IPS-NIHi7 (cell line): Measurements from ENCODE around the gene IMP3.
"Not testable (repeated sequence)": the region's sequence is repeated elsewhere in the genome, so short reads cannot be mapped to it uniquely, and the experiment has no call there.

Source experiments
- DNase-seq: peaks from one replicate; pipeline ENCODE4 v3.0.0; 2012; ENCODE audit warnings: mixed read lengths; ENCODE audit errors: extremely low spot score

IMP3 gene, protein sequence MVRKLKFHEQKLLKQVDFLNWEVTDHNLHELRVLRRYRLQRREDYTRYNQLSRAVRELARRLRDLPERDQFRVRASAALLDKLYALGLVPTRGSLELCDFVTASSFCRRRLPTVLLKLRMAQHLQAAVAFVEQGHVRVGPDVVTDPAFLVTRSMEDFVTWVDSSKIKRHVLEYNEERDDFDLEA

DNA sequence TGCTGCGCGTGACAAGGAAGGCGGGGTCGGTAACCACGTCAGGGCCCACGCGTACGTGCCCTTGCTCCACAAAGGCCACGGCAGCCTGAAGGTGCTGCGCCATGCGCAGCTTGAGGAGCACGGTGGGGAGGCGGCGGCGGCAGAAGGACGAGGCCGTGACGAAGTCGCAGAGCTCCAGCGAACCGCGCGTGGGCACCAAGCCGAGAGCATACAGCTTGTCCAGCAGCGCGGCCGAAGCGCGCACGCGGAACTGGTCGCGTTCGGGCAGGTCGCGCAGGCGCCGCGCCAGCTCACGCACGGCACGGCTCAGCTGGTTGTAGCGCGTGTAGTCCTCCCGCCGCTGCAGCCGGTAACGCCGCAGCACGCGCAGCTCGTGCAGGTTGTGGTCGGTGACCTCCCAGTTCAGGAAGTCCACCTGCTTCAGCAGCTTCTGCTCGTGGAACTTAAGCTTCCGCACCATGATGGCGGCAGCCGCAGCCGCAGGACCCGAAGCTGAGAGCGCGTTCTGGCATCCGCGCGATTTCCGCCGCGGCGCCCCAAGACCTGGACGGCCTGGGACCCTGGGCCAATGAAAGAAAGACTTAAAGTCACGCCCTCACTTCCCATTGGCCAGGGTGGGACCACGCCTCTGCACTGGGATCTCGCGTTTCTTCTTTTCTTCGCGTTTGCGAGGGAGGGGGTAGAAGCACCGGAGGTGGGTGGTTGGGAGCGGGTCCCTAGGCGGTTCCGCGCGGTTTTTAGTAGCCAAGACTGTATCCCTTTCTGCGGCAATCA is at the start of gene IMP3:
TSS of gene IMP3 (minus strand) at position 516 of the 774 bp plus-strand sequence. CDS start at position 460, 56 bp downstream.
- DNase-seq = peak; percentile 97

DNA sequence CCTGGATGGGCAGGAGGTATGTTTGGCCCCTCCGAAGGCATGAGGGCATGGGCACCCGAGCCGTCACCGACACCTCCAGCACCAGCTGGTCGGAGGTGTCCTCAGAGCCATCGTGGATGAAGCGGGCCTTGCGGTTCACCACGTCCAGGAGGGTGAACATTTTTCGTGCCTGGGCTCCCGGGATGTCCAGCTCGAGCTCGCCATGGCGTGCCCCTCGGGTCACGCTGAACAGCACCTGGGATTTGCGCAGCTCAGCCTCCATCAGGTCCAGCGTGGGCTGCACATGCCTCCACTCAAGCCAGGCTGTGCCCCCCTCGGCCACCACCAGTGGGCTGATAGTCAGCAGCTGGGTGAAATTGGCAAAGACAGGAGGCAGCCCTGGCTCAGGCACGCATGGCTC is 49.4 kb upstream of the IMP3 start:
- not testable (repeated sequence) for DNase-seq

GRCh38 chr15:75688831-75689230 is 48.8 kb upstream of the IMP3 start:
- no peak for DNase-seq

DNA sequence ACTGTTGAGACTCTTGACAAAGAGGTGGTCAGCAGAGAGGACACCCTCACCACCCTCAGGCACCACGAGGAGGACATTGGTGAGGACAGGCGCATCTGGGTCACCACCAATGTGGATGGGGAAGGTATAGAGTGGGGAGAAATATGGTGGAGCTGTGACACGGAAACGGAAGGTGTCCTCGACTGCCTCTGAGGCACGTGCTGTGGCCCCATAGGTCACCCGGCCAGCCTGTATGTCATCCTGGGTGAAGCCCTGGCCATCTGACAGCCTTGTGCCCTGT is 48.2 kb upstream of the IMP3 start:
- DNase-seq = no peak

DNA sequence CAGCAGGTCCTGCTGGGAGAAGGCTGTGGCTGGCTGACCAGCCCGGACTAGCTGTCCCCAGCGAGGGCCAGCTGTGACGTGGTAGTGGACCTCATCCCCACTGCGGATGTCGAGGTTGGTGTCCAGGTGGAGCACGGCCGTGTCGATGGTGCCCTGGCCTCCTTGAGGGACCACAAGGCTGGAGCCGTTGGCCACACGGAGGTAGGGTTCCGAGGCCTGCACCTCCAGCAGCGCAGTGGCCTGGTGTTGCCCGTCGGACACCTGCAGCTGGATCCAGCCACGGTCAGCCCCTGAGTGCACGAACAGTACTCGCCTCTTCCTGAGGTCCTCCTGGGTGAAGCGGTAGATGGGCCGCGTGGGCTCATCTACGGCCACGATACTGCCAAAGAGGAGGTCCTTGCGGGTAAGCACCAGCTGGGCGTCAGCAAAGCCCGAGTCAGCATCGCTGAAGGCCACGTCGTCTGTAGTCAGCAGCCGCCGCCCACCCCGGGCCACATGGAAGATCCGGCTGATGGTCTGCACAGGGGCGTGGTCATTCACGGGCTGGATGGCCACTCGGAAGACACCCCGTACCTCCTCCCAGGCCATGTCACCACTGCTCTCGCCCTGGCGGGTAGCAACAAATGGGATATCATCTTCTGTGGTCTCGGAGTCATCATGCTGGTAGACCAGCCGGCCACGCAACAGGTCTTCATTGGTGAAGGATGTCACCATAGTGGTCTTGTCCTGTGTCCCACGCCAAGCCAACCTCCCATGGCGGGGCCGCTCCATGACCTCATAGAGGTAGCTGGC is 47.7 kb upstream of the IMP3 start:
- DNase-seq = no peak

GRCh38 chr15:75686212-75686642 is 46.2 kb upstream of the IMP3 start:
- peak; percentile 65 for DNase-seq

DNA sequence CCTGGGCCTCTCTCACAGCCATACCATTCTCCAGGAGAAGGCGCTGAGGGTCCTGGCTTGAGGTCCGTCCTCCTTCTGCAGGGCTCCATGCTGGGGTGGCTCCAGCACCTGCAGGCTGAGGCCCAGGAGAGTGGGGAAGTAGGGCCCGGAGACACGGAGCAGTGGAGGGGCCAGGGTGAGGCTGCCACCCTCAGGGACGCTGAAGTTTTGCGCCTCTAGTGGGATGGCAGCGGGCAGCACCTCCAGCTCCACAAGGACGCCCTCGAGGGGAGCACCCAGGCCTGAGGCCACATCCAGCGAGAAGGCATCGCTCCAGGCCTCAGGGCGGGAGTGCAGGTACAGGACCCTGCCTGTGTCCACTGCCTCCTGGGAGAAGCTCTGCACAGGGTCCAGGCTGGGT is 45.2 kb upstream of the IMP3 start:
- no peak for DNase-seq

- DNase-seq = no peak
These were observed 44.6 kb upstream of the IMP3 start for GRCh38 chr15:75684648-75685047.

- DNase-seq = peak; percentile 92
These were observed 43.8 kb upstream of the IMP3 start for GRCh38 chr15:75683646-75684312.

- no peak for DNase-seq
These were observed 42.4 kb upstream of the IMP3 start for GRCh38 chr15:75682181-75683135.

GRCh38 chr15:75680007-75680789 is 40.2 kb upstream of the IMP3 start:
- DNase-seq = peak; percentile 53

GRCh38 chr15:75678324-75678690 is 38.3 kb upstream of the IMP3 start:
- DNase-seq = not testable (repeated sequence)

GRCh38 chr15:75677465-75678323 is 37.7 kb upstream of the IMP3 start:
- no peak for DNase-seq

DNA sequence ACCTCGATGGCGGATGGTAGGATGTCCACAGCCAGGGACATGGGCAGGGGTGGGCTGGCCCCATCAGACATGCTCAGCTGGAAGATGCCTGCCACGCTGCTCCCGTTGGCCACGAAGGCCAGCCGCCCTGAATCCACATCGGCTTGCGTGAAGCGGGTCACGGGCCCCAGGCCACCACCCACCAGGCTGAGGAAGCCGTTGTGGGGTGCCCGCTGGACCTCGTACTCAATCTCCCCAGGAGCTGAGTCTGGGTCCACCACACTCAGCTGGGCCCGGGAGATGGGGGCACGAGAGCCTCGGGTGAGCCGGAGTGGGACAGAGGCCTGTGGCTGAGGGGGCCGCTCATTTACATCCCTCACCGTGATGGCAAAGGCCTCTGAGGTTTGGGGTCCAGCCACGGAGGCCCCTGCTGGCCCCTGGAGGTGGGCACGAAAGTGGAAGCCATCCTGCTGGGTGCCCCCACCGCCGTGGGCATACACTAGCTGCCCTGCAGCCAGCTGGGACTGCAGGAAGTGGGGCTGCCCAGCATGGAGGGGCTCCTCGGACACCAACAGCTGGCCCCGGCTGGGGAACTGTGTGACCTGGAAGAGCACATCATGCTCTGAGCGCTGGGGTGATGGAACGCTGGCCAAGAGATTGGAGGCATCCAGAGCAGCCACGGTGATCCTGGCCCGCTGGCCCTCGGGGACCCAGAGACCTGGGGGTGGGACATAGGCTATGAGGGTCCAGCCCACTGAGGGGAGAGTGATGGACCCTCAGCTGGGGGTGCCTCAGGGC is 36.9 kb upstream of the IMP3 start:
- no peak for DNase-seq

DNA sequence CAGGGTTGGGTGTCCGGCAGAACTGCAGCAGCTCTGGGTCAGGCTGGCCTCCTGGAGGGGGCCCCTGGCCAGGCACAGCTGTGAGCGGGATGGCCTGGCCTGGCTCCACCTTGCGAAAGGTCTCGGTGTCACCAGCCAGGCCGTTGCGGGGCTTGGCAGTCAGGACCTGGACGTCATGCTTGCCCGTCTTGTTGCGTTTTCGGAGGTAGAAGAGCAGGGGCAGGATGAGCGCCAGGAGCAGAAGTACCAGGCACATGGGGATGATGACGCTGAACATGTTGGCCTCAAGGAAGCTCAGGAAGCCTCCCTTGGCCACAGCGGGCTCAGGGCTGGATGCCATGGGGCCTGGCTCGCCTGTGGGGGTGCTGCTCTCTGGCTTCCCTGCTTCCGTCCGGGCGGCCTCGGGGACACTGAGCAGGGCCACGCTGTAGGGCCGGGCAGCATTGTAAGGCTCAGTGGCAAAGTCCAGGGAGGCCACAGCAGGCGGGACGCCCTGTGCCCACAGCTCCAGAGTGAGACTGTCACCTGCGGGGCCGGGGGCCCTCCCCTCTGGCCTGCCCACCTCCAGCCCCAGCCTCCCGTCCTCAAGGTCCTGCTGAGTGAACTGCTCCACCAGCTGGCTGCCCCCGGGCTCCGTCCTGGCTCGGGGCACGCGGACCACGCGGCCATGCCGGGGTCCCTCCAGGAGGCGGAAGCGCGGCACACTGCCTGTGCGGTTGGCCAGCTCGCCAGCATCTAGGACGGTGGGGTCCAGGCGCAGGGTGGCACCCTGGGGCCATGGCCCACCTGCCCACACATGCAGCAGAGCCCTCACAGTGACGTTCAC is 35.8 kb upstream of the IMP3 start:
- no peak for DNase-seq

GRCh38 chr15:75674366-75674765 is 34.3 kb upstream of the IMP3 start:
- no peak for DNase-seq

GRCh38 chr15:75673426-75674235 is 33.6 kb upstream of the IMP3 start:
- no peak for DNase-seq
